ENCODE measurements around the gene INTS7.

- TF ChIP-seq CEBPB (IDR thresholded peaks at IDR 0.05; ENCODE audit: low read depth, low read length): 0 out of 2 replicates have a peak, but pooled peaks have one; percentile 21
- TF ChIP-seq POLR2A (IDR thresholded peaks at IDR 0.05; ENCODE audit: low read depth, low read length): no peak
- no peak for TF ChIP-seq CTCF (conservative IDR thresholded peaks at IDR 0.05; ENCODE audit: low read depth, low read length)
- TF ChIP-seq RCOR1 (IDR thresholded peaks at IDR 0.05; ENCODE audit: insufficient replicate concordance, low read length): no peak
- no peak for TF ChIP-seq RFX5 (IDR thresholded peaks at IDR 0.05; ENCODE audit: low read depth, low read length)
Observed at GRCh38 chr1:212007178-212007577, 28.2 kb downstream of the INTS7 start.

Measured in IMR-90 (cell line).